ENCODE results near the gene MAP2K2. TPM values are rescaled to one million over a fixed set of nuclear protein-coding genes. Genes with fewer than 3 reads are reported as not detected.
"Not testable (repeated sequence)": the region's sequence is repeated elsewhere in the genome, so short reads cannot be mapped to it uniquely, and the experiment has no call there.

MAP2K2 gene
- total RNA-seq, 2 experiments from 2014 or later, result 128 to 129 TPM

DNA sequence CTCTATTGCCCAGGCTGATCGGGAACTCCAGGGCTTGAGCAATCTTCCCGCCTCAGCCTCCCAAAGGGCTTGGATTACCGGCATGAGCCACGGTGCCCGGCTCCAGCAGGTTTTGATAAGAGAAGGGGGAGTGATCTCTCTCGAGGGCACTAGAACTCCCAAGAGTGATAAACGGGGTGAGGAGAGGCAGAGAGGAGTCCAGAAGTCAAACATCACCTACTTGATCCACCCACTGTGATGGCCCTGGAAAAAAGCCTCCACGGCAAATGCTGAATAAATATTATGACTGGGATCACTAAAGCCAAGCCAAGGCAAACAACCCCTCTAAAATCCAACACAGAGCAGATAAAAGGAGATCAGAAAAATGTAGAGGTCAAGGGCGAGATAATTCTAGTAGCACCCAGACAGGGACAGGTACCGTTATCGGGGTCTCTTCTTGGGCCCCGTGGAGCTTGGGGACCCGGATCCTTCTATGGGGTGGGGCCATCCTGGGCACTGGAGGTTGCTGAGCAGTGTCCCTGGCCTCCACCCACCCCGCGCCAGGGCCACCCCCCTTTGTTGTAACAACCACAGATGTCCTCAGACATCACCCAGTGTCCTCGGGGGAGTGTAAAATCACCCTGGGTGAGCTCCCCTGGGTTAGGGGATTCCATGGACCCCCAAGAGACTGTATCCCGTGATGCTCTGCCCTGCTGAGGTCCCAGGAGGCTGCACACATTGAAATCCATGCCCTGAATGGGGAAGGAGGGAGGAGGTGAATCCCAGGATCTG lies 25.8 kb upstream of the MAP2K2 start:
- POLR2A ChIA-PET, result interaction anchor here (0.6 kb wide), 1 partner anchor 12 kb away, joined by 3 read pairs; no protein-coding TSS in a partner anchor
- no peak for DNase-seq
- no peak overlapping the region for H3K4me3 Mint-ChIP-seq
- no peaks in the 10 kb centered on the region for H3K9me3 Mint-ChIP-seq
- intact Hi-C loops (cut with micrococcal nuclease), result no loop called here
- CTCF ChIA-PET, result interaction anchor here (0.6 to 3.1 kb wide), 2 partner anchors 10 to 40 kb away, joined by 3 to 17 read pairs; no protein-coding TSS in a partner anchor
- peaks cover 5% of the 10 kb centered on the region for H3K4me1 Mint-ChIP-seq (ENCODE audit: low read depth)
- H3K27me3 Mint-ChIP-seq, result peaks cover 4% of the 10 kb centered on the region
- no peak overlapping the region for H3K27ac Mint-ChIP-seq
- H3K36me3 Mint-ChIP-seq, result no peaks in the 10 kb centered on the region

DNA sequence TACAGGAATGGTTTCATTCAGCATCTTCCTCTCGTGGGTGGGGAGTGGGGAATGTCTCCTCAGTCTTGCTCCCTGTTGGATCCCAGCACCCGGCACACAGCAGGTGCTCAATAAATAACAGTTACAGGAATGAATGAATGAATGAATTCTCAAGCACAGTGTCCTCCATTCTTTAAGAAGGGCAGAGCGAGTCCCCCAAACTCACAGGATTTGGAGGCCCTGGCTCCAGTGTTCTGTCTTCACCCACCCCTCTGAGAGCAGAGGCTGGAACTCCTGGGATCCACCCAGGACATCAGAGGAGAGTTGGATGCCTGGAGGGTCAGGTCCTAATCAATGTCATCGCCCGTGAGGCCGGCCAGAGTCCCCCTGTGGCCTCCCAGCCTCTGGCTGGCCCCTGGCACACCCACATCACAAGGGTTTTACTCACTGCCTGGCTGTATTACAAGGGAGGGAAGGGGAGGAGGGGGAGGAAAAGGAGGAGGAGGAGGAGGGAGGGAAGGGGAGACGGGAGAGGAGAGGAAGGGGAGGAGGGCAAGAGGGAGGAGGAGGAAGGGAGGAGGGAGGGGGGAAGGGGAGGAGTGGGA lies 20.8 kb upstream of the MAP2K2 start:
- no peak overlapping the region for H3K27ac Mint-ChIP-seq
- DNase-seq, result no peak
- no peak overlapping the region for H3K4me3 Mint-ChIP-seq
- H3K9me3 Mint-ChIP-seq, result no peaks in the 10 kb centered on the region
- ChIA-PET POLR2A (no interaction called here), CTCF (no interaction called here)
- no peaks in the 10 kb centered on the region for H3K36me3 Mint-ChIP-seq
- peaks cover 7% of the 10 kb centered on the region for H3K27me3 Mint-ChIP-seq
- H3K4me1 Mint-ChIP-seq (ENCODE audit: low read depth), result peaks cover 6% of the 10 kb centered on the region
- intact Hi-C loops (cut with micrococcal nuclease), result loop anchor here (5.0 kb wide), 1 partner anchor 58 kb away; no protein-coding TSS in a partner anchor

DNA sequence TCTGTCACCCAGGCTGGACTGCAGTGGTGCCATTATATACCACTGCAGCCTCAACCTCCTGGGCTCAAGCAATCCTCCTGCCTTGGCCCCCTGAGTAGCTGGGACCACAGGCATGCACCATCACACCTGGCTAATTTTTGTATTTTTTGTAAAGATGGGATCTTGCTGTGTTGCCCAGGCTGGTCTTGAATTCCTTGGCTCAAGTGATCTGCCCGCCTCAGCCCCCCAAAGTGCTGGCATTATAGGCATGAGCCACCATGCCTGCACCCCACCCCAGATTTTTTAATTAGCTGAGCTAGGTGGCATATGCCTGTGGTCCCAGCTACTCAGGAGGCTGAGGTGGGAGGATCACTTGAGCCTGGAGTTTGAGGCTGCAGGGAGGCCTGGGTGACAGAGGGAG lies 19.0 kb upstream of the MAP2K2 start:
- intact Hi-C loops (cut with micrococcal nuclease), result loop anchor here (5.0 kb wide), 1 partner anchor 59 kb away; no protein-coding TSS in a partner anchor

DNA sequence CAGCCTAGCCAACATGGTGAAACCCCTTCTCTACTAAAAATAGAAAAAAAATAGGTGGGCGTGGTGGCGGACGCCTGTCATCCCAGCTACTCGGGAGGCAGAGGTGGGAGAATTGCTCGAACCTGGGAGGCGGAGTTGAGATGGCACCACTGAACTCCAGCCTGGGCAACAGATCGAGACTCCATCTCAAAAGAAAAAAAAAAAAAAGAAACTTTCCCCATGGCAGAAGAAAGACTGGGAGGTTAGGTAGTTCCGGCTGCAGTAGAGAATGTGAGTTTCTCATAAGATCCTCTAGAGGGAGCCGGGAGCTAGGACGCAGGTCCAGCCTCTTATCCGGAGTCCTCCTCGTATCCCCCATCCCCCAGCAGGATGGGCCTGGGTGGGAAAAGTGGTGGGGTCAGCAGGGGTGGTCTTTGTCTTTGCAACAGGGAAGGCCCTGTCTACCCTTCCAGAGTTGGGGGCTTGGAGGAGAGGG lies 16.4 kb upstream of the MAP2K2 start:
- H3K27me3 Mint-ChIP-seq, result peaks cover 2% of the 10 kb centered on the region
- no peaks in the 10 kb centered on the region for H3K36me3 Mint-ChIP-seq
- ChIA-PET POLR2A (interaction anchor here (0.7 to 0.8 kb wide), 2 partner anchors 51 to 155 kb away, joined by 3 read pairs; partner anchors contain the start of gene EEF2), CTCF (interaction anchor here (0.6 to 3.1 kb wide), 55 partner anchors 9 to 584 kb away, joined by 3 to 21 read pairs (median 5); partner anchors contain the start of genes CREB3L3, EEF2, PIAS4 and YJU2)
- no peaks in the 10 kb centered on the region for H3K9me3 Mint-ChIP-seq
- DNase-seq, result peak; percentile 42
- H3K4me3 Mint-ChIP-seq, result peak overlapping the region; percentile 51
- peaks cover 8% of the 10 kb centered on the region for H3K4me1 Mint-ChIP-seq (ENCODE audit: low read depth)
- H3K27ac Mint-ChIP-seq, result no peak overlapping the region
- intact Hi-C loops (cut with micrococcal nuclease), result loop anchor here (5.0 kb wide), 1 partner anchor 62 kb away; no protein-coding TSS in a partner anchor

More for the DNA sequence above, 19.0 kb upstream of the MAP2K2 start:
- H3K27me3 Mint-ChIP-seq; H3K4me1 Mint-ChIP-seq (ENCODE audit: low read depth); DNase-seq; H3K4me3 Mint-ChIP-seq; CTCF ChIA-PET; H3K9me3 Mint-ChIP-seq; POLR2A ChIA-PET; H3K27ac Mint-ChIP-seq; H3K36me3 Mint-ChIP-seq: not testable (repeated sequence)

DNA sequence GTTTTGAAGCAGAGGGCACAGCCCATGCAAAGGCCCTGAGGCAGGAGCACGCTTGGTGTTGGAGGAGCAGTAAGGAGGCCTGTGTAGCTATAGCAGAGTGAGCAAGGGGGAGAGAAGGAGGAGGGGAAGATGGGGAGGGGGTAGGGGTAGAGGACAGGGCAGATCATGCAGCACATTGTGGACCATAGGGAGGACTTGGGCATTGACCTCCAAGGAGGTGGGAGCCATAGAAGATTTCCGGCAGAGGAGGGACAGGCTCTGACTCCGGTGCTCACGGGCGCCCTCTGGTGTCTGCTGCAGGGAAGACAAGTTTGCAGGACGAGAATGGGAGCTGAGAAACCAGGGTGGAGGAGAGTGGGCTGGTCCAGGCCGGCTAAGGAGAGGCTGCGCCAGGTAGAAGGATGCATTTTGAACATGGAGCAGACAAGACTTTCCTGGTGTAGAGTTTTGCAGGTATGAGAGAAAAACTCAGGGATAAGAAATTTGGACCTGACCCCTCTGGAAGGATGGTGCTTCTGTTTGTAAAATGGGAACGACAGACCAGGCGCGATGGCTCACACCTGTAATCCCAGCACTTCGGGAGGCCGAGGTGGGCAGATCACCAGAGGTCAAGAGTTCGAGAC lies 15.8 kb upstream of the MAP2K2 start:
- Mint-ChIP-seq H3K9me3 (no peaks in the 10 kb centered on the region), H3K27me3 (peaks cover 2% of the 10 kb centered on the region), H3K4me3 (peak overlapping the region; percentile 9), H3K36me3 (no peaks in the 10 kb centered on the region), H3K4me1 (ENCODE audit: low read depth) (peaks cover 8% of the 10 kb centered on the region), H3K27ac (peak overlapping the region; percentile 3)
- POLR2A ChIA-PET, result interaction anchor here (0.7 to 0.8 kb wide), 2 partner anchors 50 to 154 kb away, joined by 3 read pairs; partner anchors contain the start of gene EEF2
- intact Hi-C loops (cut with micrococcal nuclease), result loop anchor here (1.0 to 5.0 kb wide), 2 partner anchors 63 to 153 kb away; no protein-coding TSS in a partner anchor
- CTCF ChIA-PET, result interaction anchor here (0.6 to 3.1 kb wide), 54 partner anchors 8 to 583 kb away, joined by 3 to 21 read pairs (median 6); partner anchors contain the start of genes CREB3L3, EEF2, PIAS4 and YJU2
- DNase-seq, result peak; percentile 93

DNA sequence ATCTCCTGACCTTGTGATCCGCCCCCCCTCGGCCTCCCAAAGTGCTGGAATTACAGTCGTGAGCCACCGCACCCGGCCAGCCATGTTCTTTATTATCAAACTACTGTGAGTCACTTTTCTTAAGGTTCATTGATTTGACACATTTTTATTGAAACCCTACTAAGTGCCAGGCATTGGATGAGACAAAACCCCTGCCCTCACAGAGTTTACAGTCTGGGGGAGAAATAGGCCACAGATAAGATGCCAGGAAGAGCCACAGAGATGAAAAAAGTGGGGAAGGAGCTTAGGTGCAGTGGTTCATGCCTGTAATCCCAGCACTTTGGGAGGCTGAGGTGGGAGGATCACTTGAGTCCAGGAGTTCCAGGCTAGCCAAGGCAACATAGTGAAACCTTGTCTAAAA lies 14.5 kb upstream of the MAP2K2 start:
- intact Hi-C loops (cut with micrococcal nuclease), result no loop called here
- no peaks in the 10 kb centered on the region for H3K36me3 Mint-ChIP-seq
- CTCF ChIA-PET, result interaction anchor here (3.1 kb wide), 1 partner anchor 66 kb away, joined by 21 read pairs; no protein-coding TSS in a partner anchor
- no peaks in the 10 kb centered on the region for H3K9me3 Mint-ChIP-seq
- POLR2A ChIA-PET, result no interaction called here
- no peak overlapping the region for H3K4me3 Mint-ChIP-seq
- H3K27me3 Mint-ChIP-seq, result no peaks in the 10 kb centered on the region
- DNase-seq, result no peak
- H3K27ac Mint-ChIP-seq, result no peak overlapping the region
- peaks cover 8% of the 10 kb centered on the region for H3K4me1 Mint-ChIP-seq (ENCODE audit: low read depth)

DNA sequence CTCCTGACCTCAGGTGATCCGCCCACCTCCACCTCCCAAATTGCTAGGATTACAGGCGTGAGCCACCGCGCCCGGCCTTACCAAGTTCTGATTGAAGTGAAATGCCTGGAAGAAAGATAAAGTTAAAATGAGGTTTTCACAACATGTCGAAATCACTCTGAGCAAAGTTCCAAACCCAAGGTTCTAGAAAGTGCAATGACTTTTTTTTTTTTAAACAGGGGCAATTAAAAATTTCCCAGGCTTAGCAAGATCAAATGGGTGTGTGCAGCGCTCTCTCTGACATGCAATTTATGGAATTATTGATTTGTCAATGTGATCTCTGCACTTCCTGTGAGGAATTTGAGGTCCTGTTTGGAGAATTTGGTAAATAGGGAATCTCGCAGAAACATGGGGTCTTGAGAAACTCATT lies 12.8 kb upstream of the MAP2K2 start:
- no peak for DNase-seq
- Mint-ChIP-seq H3K9me3 (no peaks in the 10 kb centered on the region), H3K36me3 (no peaks in the 10 kb centered on the region), H3K4me3 (no peak overlapping the region), H3K4me1 (ENCODE audit: low read depth) (peaks cover 8% of the 10 kb centered on the region), H3K27me3 (no peaks in the 10 kb centered on the region), H3K27ac (no peak overlapping the region)
- POLR2A ChIA-PET, result no interaction called here
- intact Hi-C loops (cut with micrococcal nuclease), result no loop called here
- CTCF ChIA-PET, result no interaction called here

DNA sequence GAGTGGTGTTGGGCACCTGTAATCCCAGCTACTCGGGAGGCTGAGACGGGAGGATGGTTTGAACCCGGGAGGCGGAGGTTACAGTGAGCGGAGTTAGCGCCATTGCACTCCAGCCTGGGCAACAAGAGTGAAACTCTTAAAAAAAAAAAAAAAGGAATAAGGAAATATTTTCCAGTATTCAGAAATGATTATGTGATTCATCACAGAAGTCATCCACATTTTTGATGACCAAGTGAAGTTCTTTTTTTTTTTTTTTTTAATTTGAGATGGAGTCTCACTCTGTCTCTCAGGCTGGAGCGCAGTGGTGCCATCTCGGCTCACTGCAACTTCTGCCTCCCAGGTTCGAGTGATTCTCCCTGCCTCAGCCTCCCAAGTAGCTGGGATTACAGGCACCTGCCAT lies 11.5 kb upstream of the MAP2K2 start:
- DNase-seq; intact Hi-C loops (cut with micrococcal nuclease); POLR2A ChIA-PET; H3K36me3 Mint-ChIP-seq; H3K9me3 Mint-ChIP-seq; H3K4me1 Mint-ChIP-seq (ENCODE audit: low read depth); H3K4me3 Mint-ChIP-seq; H3K27me3 Mint-ChIP-seq; CTCF ChIA-PET; H3K27ac Mint-ChIP-seq: not testable (repeated sequence)

DNA sequence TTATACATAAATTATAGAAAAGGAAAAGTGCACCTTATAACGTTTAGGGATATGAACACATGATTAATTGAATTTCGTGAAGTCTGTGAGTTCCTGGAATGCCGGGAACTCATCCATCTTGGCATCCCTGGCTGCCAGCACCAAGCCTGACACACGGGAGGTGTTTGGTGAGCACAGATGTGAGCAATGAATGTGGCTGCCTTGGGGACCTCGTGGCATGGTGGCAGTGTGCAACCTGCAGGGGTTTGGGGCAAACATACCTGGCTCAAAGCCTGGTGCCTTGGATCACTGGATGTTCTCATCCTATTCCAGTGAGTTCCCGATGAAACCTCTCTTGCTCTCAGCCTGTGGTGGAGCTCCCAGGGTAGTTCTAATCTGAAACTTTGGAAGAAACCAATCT lies 10.4 kb upstream of the MAP2K2 start:
- Mint-ChIP-seq H3K27me3 (no peaks in the 10 kb centered on the region), H3K4me1 (ENCODE audit: low read depth) (no peaks in the 10 kb centered on the region), H3K27ac (no peak overlapping the region), H3K36me3 (no peaks in the 10 kb centered on the region), H3K9me3 (no peaks in the 10 kb centered on the region), H3K4me3 (no peak overlapping the region)
- ChIA-PET POLR2A (no interaction called here), CTCF (interaction anchor here (0.6 kb wide), 2 partner anchors 69 to 268 kb away, joined by 3 read pairs; no protein-coding TSS in a partner anchor)
- DNase-seq, result no peak
- intact Hi-C loops (cut with micrococcal nuclease), result no loop called here

DNA sequence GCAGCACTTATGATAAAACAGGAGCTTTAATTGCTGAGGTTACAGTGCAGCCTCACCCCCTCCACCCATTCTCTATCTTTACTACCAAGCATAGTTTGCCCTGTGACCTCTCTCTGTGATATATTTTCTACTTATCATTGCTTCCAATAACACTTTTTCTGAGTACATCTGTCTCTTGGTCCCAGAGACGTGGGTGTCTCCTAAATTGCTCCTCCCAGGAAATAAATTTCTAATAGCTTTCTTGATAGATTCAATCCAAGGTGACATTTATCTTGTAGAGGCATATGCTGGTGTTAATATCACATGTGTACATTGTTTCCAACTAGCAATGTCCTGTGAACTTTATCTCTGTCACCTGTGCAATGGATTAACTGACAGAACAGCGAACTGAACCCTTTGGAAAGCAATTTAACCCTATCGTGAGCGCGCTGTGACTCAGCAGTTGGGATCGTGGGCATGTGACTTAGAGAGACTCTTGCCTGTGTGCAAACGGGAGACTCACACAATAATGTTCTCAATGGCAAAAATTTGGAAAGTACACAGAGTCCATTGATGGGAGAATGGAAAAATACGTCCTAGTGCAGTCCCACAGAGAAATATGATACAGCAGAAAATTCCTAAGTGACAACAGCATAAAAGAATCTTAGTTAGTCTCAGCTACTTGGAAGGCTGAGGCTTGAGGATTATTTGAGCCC lies 7.0 kb upstream of the MAP2K2 start:
- Mint-ChIP-seq H3K9me3 (no peaks in the 10 kb centered on the region), H3K36me3 (no peaks in the 10 kb centered on the region), H3K4me3 (no peak overlapping the region), H3K4me1 (ENCODE audit: low read depth) (no peaks in the 10 kb centered on the region), H3K27ac (no peak overlapping the region), H3K27me3 (no peaks in the 10 kb centered on the region)
- DNase-seq, result no peak
- intact Hi-C loops (cut with micrococcal nuclease), result no loop called here
- ChIA-PET POLR2A (no interaction called here), CTCF (interaction anchor here (1.1 to 3.8 kb wide), 2 partner anchors 9 kb away, joined by 7 to 20 read pairs; no protein-coding TSS in a partner anchor)

DNA sequence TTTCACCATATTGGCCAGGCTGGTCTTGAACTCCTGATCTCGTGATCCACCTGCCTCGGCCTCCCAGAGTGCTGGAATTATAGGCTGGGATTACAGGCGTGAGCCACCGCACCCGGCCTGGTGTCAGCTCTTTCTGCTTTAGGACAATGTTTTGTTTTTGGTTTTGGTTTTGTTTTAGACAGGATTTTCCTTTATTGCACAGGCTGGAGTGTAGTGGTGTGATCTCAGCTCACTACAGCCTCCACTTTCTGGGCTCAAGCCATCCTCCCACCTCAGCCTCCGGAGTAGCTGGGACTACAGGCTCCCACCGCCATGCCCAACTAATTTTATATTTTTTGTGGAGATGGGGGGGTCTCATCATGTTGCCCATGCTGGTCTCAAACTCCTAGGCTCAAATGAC lies 5.1 kb upstream of the MAP2K2 start:
- H3K36me3 Mint-ChIP-seq; H3K9me3 Mint-ChIP-seq; H3K27ac Mint-ChIP-seq; H3K4me1 Mint-ChIP-seq (ENCODE audit: low read depth); H3K27me3 Mint-ChIP-seq; POLR2A ChIA-PET; H3K4me3 Mint-ChIP-seq; DNase-seq: not testable (repeated sequence)
- intact Hi-C loops (cut with micrococcal nuclease), result loop anchor here (10.0 kb wide), 1 partner anchor 56 kb away; the partner anchor contains the start of genes ANKRD24 and SIRT6
- CTCF ChIA-PET, result interaction anchor here (3.8 kb wide), 1 partner anchor 11 kb away, joined by 20 read pairs; no protein-coding TSS in a partner anchor

All from activated CD4-positive, alpha-beta memory T cell treated with anti-CD3 and anti-CD28 coated beads for 36 hours (primary cell).